Spleen (tissue), 11 donors: ENCODE data around the gene ECM1. TPM values are rescaled to one million over a fixed set of nuclear protein-coding genes. Genes with fewer than 3 reads are reported as not detected.
A peak's percentile ranks its signal among the peaks of the same experiment; 100 is the strongest.

Experiments
- DNase-seq: peaks from one replicate; pipeline ENCODE4 v3.0.0-alpha.2; 2020
- H3K27ac ChIP-seq, 8 donors: fragments of 200-600 bp; sonication (generic) in 7 of 8; 1 replicate in 4 of 8; 2 replicates in 4 of 8; pipeline versions ENCODE4 v1.5.0 to v1.8.0; 2016 to 2021; ENCODE audit warnings: inconsistent platforms in 4 of 8, mild to moderate bottlenecking in 4 of 8, moderate library complexity in 1 of 8
- H3K27me3 ChIP-seq, 7 donors: fragments of 200-600 bp; sonication (generic) in 6 of 7; replicated peaks in 1 of 7; 1 replicate in 4 of 7; 2 replicates in 3 of 7; pipeline versions ENCODE4 v1.5.0 to v1.8.0; 2016 to 2021; ENCODE audit warnings: inconsistent platforms in 3 of 7, mild to moderate bottlenecking in 1 of 7
- H3K36me3 ChIP-seq, 6 donors: fragments of 200-600 bp; sonication (generic) in 5 of 6; 1 replicate in 4 of 6; 2 replicates in 2 of 6; pipeline versions ENCODE4 v1.5.0 to v1.8.0; 2016 to 2021; ENCODE audit warnings: inconsistent platforms in 2 of 6
- H3K4me1 ChIP-seq, 6 donors: fragments of 200-600 bp; sonication (generic) in 5 of 6; 1 replicate in 3 of 6; 2 replicates in 3 of 6; pipeline versions ENCODE4 v1.5.0 to v1.8.0; 2016 to 2021; ENCODE audit warnings: inconsistent platforms in 3 of 6
- H3K4me3 ChIP-seq, 8 donors: fragments of 200-600 bp; sonication (generic) in 7 of 8; 1 replicate in 4 of 8; 2 replicates in 4 of 8; pipeline versions ENCODE4 v1.5.0 to v1.8.0; 2016 to 2021; ENCODE audit warnings: inconsistent platforms in 4 of 8, mild to moderate bottlenecking in 4 of 8, moderate library complexity in 2 of 8
- H3K9me3 ChIP-seq, 8 donors: fragments of 200-600 bp; sonication (generic) in 7 of 8; 1 replicate in 4 of 8; 2 replicates in 4 of 8; pipeline versions ENCODE4 v1.5.0 to v1.8.0; 2016 to 2021; ENCODE audit warnings: inconsistent platforms in 4 of 8
- CTCF ChIP-seq, 11 experiments: fragments of 200-600 bp in 7 of 11; fragments of 450-650 bp in 4 of 11; sonication (generic) in 4 of 11; IDR thresholded peaks in 8 of 11; conservative IDR thresholded peaks in 3 of 11; 1 replicate in 7 of 11; 2 replicates in 4 of 11; pipeline versions ENCODE4 v1.4.0 to v1.8.0; 2016 to 2021; ENCODE audit warnings: antibody characterized with exemption in 11 of 11, inconsistent platforms in 4 of 11, mild to moderate bottlenecking in 1 of 11
- POLR2A ChIP-seq, 3 donors: fragments of 450-650 bp; IDR thresholded peaks; one replicate each; pipeline ENCODE4 v1.5.1; 2017; ENCODE audit warnings: antibody characterized with exemption in 3 of 3, mild to moderate bottlenecking in 1 of 3
- POLR2AphosphoS5 ChIP-seq, 3 donors: sonication (generic); formaldehyde crosslinking; IDR thresholded peaks; one replicate each; pipeline ENCODE4 v1.5.1; 2017; ENCODE audit warnings: antibody characterized with exemption in 3 of 3
- WGBS, 5 donors: extraction: QIAGEN DNeasy Blood & Tissue Kit in 3 of 5; methylation state at CpG; one replicate each; pipeline versions ENCODE4 v1.1.5 to v1.1.7; 2013 to 2018; 5-methylcytosine and 5-hydroxymethylcytosine counted together
- intact Hi-C: fragments of 100-400 bp; cut with DNase I; formaldehyde crosslinking; loops from one replicate; pipeline ENCODE4 v1.15.0; 2023; ENCODE audit warnings: low total_unique reads
- polyA plus RNA-seq, 3 donors: library from polyadenylated mRNA; stranded (reverse); fragments of 200-250 nt; gene quantifications; one replicate each; pipeline ENCODE4 v1.2.1, GENCODE V29; 2013
- total RNA-seq, 7 donors: library from RNA; depleted of rRNA in 3 of 7; stranded (reverse); fragments of >200 nt in 3 of 7; fragmentation: NEBNext Ultra II Directional in 4 of 7; extraction: Animal tissue kit (Norgen Biotek cat#: 25700) in 4 of 7; gene quantifications; one replicate each; pipeline versions ENCODE4 v1.1.0 to v1.2.1, GENCODE V29; 2016 to 2021
- donor health status: healthy with polysubstance abuse.
- donor health status: DM: no; HTN: no; CAD: no; lungs with moderate emphysema.
- donor health status: DM: no; HTN: no; CAD: no.
- donor health status: Bipolar disorder and iron deficiency.
- donor health status: healthy.
- donor health status: DM: no; HTN: no; CAD: no.
- donor health status: DM: yes; HTN: yes; CAD: no.

ECM1 gene
- total and polyA plus RNA-seq, 10 donors: 2.7 to 16.5 (median 9.9) TPM

DNA sequence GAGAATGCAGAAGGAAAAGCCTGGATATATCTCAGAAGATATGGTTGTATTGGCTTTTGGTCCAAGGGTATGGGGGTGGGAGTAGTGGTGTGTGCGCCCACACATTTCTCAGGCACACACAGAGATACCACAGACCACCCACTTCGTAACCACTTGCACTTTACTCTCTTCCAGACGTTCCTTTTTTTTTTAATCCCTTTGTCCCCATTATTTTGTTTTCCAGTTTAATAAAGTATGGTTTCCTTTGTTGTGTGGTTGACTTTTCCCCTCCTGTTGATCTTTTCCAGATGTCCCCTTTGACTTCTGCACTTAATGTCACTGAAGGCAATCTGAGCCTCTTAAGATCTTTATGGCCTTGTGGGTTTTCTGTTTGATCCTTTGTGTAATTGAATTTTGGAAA lies 31.2 kb upstream of the ECM1 start:
- no peaks in the 10 kb centered on the region for H3K9me3 ChIP-seq
- peaks cover 0 to 26% (median 14%) of the 10 kb centered on the region in 6 donors for H3K36me3 ChIP-seq
- 69 to 80% (median 74%) methylated on average over 3 of the region's 3 CpGs for WGBS, 5 donors
- H3K27ac ChIP-seq: peak overlapping the region in 2 of 8 donors; percentile 16 to 32
- no peak for DNase-seq
- TF ChIP-seq CTCF (IDR thresholded peaks at IDR 0.05 in 8 of 11, conservative IDR thresholded peaks at IDR 0.05 in 3 of 11): no peak
- TF ChIP-seq POLR2AphosphoS5 (IDR thresholded peaks at IDR 0.05): no peak
- no peak for TF ChIP-seq POLR2A (IDR thresholded peaks at IDR 0.05)
- peaks cover 0 to 33% (median 7%) of the 10 kb centered on the region in 6 donors for H3K4me1 ChIP-seq
- no peak overlapping the region for H3K4me3 ChIP-seq
- intact Hi-C loops: loop anchor here (10.0 kb wide), 1 partner anchor 112 kb away; the partner anchor contains the start of gene RPRD2
- H3K27me3 ChIP-seq: no peaks in the 10 kb centered on the region

GRCh38 chr1:150477320-150477719 lies 30.6 kb upstream of the ECM1 start:
- 82 to 95% (median 89%) methylated on average over 1 of the region's 1 CpG for WGBS, 5 donors
- Histone ChIP-seq H3K27ac (peak overlapping the region in 1 of 8 donors; percentile 9), H3K27me3 (no peaks in the 10 kb centered on the region), H3K4me1 (peaks cover 0 to 33% (median 7%) of the 10 kb centered on the region in 6 donors), H3K36me3 (peaks cover 0 to 20% (median 8%) of the 10 kb centered on the region in 6 donors), H3K4me3 (no peak overlapping the region), H3K9me3 (no peaks in the 10 kb centered on the region)
- DNase-seq: no peak
- intact Hi-C loops: loop anchor here (10.0 kb wide), 1 partner anchor 113 kb away; the partner anchor contains the start of gene RPRD2
- TF ChIP-seq POLR2A (IDR thresholded peaks at IDR 0.05) (no peak), POLR2AphosphoS5 (IDR thresholded peaks at IDR 0.05) (peak in 1 of 3 donors; percentile 2), CTCF (IDR thresholded peaks at IDR 0.05 in 8 of 11, conservative IDR thresholded peaks at IDR 0.05 in 3 of 11) (no peak)

DNA sequence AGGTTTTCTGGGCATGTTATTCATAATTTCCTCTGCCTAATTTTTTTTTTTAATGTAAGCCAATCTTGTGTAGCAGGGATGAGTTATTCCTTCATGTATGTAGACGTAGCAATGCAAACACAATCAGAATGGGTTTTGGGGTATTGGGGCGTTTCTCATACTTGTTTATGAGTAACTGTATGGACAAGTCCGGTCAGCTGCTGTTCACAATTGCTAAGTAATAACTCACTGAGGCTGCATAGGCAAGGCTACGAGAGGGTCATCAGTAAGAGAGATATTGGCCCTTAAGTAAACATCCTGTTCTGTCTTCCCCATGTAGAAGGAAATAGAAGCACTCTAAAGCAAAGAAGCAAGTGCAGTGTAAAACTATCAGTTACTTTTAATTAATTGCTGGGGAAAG lies 30.2 kb upstream of the ECM1 start:
- no peaks in the 10 kb centered on the region for H3K9me3 ChIP-seq
- WGBS, 5 donors: 54 to 72% (median 71%) methylated on average over 4 of the region's 4 CpGs
- no peaks in the 10 kb centered on the region for H3K27me3 ChIP-seq
- TF ChIP-seq POLR2A (IDR thresholded peaks at IDR 0.05): no peak
- TF ChIP-seq POLR2AphosphoS5 (IDR thresholded peaks at IDR 0.05): no peak
- TF ChIP-seq CTCF (IDR thresholded peaks at IDR 0.05 in 8 of 11, conservative IDR thresholded peaks at IDR 0.05 in 3 of 11): no peak
- H3K4me1 ChIP-seq: peaks cover 0 to 33% (median 7%) of the 10 kb centered on the region in 6 donors
- intact Hi-C loops: loop anchor here (10.0 kb wide), 1 partner anchor 113 kb away; the partner anchor contains the start of gene RPRD2
- DNase-seq: no peak
- peak overlapping the region in 1 of 8 donors; percentile 9 for H3K27ac ChIP-seq
- peaks cover 0 to 16% (median 4%) of the 10 kb centered on the region in 6 donors for H3K36me3 ChIP-seq
- no peak overlapping the region for H3K4me3 ChIP-seq

- WGBS, 5 donors: 65 to 76% (median 70%) methylated on average over 4 of the region's 4 CpGs
- no peak for DNase-seq
- H3K36me3 ChIP-seq: peaks cover 0 to under 1% (median 0%) of the 10 kb centered on the region in 6 donors
- no peaks in the 10 kb centered on the region for H3K9me3 ChIP-seq
- H3K27ac ChIP-seq: no peak overlapping the region
- TF ChIP-seq CTCF (IDR thresholded peaks at IDR 0.05 in 8 of 11, conservative IDR thresholded peaks at IDR 0.05 in 3 of 11): no peak
- TF ChIP-seq POLR2A (IDR thresholded peaks at IDR 0.05): no peak
- no peak for TF ChIP-seq POLR2AphosphoS5 (IDR thresholded peaks at IDR 0.05)
- H3K4me3 ChIP-seq: no peak overlapping the region
- peaks cover 0 to 24% (median 3%) of the 10 kb centered on the region in 6 donors for H3K4me1 ChIP-seq
- H3K27me3 ChIP-seq: no peaks in the 10 kb centered on the region
- intact Hi-C loops: loop anchor here (10.0 kb wide), 1 partner anchor 115 kb away; the partner anchor contains the start of gene RPRD2
Measured at GRCh38 chr1:150479370-150479769, 28.5 kb upstream of the ECM1 start.
